Breast epithelium (tissue), 3 donors: ENCODE data around the gene NUMA1.

Experiments used
- POLR2AphosphoS5 ChIP-seq, 3 donors: sonication (generic); formaldehyde crosslinking; IDR thresholded peaks; one replicate each; pipeline ENCODE4 v1.6.1; 2017; ENCODE audit warnings: antibody characterized with exemption in 3 of 3
- TF ChIP-seq, protein P1 (sequence below), 3 donors: fragments of 450-650 bp; IDR thresholded peaks; one replicate each; pipeline ENCODE4 v1.5.1; 2016 to 2017; ENCODE audit warnings: antibody characterized with exemption in 3 of 3, mild to moderate bottlenecking in 3 of 3, moderate library complexity in 3 of 3

- TF ChIP-seq, protein P1, sequence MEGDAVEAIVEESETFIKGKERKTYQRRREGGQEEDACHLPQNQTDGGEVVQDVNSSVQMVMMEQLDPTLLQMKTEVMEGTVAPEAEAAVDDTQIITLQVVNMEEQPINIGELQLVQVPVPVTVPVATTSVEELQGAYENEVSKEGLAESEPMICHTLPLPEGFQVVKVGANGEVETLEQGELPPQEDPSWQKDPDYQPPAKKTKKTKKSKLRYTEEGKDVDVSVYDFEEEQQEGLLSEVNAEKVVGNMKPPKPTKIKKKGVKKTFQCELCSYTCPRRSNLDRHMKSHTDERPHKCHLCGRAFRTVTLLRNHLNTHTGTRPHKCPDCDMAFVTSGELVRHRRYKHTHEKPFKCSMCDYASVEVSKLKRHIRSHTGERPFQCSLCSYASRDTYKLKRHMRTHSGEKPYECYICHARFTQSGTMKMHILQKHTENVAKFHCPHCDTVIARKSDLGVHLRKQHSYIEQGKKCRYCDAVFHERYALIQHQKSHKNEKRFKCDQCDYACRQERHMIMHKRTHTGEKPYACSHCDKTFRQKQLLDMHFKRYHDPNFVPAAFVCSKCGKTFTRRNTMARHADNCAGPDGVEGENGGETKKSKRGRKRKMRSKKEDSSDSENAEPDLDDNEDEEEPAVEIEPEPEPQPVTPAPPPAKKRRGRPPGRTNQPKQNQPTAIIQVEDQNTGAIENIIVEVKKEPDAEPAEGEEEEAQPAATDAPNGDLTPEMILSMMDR (IDR thresholded peaks at IDR 0.05), result no peak
- no peak for TF ChIP-seq POLR2AphosphoS5 (IDR thresholded peaks at IDR 0.05)
Observed at GRCh38 chr11:72039856-72040401, 40.4 kb downstream of the NUMA1 start.
